D721Med (cell line): ENCODE measurements around the gene MAGOH.
"Not testable (repeated sequence)": the region's sequence is repeated elsewhere in the genome, so short reads cannot be mapped to it uniquely, and the experiment has no call there.

Experiments
- DNase-seq: peaks from one replicate; pipeline ENCODE4 v3.0.0; 2011; ENCODE audit warnings: low spot score; ENCODE audit not compliant: insufficient read length
- FAIRE-seq: peaks from 2 replicates; lab custom pipeline; 2011; peaks lifted over from hg19 to GRCh38; lab: Jason Lieb, UNC
- TF ChIP-seq, protein P1 (sequence below): IDR thresholded peaks from 2 replicates; pipeline ENCODE4 v1.5.1; 2012; ENCODE audit warnings: mild to moderate bottlenecking, control low read depth; ENCODE audit not compliant: insufficient read depth; ENCODE audit errors: missing control alignments

The MAGOH gene

DNA sequence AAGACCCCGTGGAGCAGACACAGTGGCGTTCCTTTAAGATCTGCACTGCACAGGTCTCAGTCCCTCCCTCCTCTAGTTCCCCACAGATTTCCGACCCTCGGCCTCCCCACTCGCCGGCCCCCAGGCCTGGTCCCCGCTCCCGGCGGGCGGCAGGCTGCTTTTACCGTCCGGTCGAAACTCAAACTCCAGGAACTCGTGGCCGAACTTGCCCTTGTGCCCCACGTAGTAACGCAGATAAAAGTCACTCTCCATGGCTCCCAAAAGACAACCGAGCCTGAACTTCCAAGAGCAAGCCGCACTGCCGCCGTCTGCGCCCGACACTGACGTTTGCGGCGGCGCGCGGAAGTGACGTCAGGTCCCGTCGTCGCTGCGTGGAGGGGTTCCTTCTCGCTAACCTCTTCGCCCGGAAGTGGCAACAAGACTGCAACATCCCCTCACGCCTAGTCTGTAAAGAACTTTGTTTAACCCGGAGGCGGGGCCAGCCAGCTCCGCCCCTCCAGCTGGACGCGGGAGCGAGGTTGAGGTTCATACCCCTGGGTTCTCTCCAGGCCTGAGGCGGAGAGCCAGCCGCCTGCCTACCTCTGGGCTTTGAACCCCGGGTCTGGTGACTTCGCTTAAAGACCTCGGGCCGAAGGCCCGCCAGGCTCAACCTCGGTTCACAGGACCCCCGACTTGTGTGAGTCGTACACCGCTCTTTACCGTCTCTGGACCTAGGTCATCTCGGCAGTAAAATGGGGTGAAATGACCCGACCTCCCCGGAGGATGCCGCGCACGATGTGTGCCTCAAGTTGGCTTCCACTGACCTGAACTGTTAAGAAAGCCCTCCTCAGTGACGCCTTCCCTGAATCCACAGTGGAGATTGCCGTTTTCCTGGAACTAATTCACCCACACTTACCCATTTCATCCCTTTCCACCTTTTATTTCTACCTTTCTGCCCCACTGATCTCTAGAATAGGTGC is at the start of gene MAGOH:
TSS of gene MAGOH (minus strand) at position 322 of the 959 bp plus-strand sequence. CDS start at position 252, 70 bp downstream.
- peak; percentile 63 for FAIRE-seq

DNA sequence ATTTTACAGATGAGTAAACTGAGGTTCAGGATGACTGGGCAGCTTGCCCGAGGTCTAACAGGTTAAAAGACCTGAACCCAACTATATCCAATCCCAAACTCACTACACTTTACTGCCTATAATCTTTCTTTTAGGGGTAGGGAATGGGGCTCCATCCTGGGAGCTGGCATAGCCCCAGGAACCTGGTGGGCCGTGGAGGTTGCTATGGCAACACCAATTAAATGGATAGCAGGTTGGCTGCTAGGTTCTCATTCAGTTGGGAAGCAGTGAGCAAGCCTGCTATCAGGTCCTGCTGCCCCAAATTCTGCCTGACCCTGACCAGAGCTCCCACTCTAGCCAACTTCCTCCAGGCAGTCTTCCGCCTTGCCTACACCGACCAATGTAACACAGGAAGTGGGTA is 48.6 kb upstream of the MAGOH start:
- FAIRE-seq: no peak
- DNase-seq: no peak
- TF ChIP-seq, protein P1, sequence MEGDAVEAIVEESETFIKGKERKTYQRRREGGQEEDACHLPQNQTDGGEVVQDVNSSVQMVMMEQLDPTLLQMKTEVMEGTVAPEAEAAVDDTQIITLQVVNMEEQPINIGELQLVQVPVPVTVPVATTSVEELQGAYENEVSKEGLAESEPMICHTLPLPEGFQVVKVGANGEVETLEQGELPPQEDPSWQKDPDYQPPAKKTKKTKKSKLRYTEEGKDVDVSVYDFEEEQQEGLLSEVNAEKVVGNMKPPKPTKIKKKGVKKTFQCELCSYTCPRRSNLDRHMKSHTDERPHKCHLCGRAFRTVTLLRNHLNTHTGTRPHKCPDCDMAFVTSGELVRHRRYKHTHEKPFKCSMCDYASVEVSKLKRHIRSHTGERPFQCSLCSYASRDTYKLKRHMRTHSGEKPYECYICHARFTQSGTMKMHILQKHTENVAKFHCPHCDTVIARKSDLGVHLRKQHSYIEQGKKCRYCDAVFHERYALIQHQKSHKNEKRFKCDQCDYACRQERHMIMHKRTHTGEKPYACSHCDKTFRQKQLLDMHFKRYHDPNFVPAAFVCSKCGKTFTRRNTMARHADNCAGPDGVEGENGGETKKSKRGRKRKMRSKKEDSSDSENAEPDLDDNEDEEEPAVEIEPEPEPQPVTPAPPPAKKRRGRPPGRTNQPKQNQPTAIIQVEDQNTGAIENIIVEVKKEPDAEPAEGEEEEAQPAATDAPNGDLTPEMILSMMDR: no peak

More for the DNA sequence above, at the start of gene MAGOH:
- DNase-seq: peak; percentile 93
- TF ChIP-seq, protein P1: no peak

DNA sequence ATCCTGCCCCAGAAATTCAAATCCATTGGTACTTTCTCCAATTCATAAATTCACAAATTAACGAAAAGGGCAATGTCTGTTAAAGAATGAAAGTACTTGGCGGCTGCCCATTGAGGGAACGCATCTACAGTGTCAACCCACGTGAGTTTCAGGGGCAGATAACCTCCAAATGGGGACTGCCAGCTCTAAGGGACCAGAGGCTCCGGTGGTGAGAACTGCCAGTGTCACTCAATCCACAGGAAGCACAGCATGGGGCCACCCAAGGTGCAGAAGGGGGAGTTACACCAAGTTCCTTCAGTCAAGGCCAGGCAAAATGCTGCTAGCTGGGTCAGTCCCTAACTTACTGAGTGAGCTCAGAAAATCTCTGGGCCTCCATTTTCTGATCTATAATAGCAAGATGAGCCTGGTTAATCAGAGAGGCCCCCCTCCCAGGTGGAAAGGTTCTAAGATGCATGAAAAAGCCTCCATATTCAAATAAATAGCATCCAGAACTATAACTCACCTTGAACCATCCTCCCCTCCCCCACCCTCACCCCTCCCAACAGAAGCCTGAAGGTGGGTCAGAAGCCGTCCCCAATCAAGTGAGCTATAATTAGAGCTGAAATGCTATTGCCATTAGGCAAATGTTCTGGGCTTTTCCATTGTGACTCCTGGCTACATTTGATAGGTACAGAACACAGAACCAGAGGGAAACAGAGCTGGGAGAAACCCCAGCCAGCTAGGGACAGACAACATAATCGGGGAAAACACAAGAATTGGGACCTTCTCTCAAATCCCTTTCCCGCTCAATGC is 47.8 kb upstream of the MAGOH start:
- TF ChIP-seq, protein P1: no peak
- FAIRE-seq (no peak), DNase-seq (no peak)

DNA sequence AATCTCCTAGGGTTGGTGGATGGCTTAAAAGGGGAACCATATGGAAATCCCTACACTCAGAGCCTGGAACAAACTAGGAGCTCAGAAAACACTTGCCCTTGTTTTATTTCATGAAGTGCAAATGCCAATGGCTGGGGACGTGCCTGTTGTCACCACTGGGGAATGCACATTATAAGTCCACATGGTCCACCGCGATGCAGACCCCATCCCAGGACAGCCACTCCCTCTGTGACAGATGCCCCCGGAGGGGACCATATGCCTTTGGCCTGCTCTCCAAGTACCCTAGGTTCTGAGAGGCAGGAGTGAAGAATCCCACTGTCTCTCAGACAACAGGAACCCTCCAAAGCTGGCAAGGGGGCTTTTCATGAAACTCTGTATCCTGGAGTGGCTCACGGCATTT is 47.2 kb upstream of the MAGOH start:
- FAIRE-seq (no peak), DNase-seq (no peak)
- TF ChIP-seq, protein P1: no peak

DNA sequence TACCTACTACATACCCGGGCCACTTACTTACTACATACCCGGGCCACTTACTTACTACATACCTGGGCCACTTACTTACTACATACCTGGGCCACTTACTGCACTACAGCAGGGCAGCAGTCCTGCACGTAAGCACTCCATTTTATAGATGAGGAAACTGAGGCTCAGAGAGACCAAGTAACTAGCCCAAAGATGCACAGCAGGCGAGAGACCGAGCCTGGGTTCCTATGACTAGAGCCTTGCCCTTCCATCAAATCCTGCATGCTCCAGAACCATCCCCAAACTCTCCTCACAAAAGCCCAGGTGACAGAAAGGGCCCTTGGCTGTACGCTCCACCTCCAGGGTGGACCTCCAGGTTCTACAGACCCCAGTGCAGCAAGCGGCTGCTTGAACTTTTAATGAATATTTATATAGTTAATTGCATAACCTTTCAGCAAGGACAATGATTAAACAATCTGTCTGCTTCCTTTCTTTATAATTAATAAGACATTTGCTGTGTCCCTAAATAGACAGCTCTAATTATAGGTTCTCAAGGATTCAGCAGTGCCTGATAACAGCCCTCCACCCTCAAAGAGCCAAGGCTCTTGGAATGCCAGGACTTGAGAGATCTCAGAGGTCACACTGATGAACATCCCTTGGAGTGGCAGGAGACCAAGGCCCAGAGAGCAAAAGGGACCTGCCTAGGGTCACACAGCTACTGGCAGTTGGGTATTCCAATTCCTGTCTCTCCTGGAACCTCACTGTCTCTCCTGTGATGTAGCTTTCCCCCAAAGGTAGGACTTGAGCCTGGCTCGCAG is 46.1 kb upstream of the MAGOH start:
- DNase-seq (no peak), FAIRE-seq (no peak)
- TF ChIP-seq, protein P1: no peak

DNA sequence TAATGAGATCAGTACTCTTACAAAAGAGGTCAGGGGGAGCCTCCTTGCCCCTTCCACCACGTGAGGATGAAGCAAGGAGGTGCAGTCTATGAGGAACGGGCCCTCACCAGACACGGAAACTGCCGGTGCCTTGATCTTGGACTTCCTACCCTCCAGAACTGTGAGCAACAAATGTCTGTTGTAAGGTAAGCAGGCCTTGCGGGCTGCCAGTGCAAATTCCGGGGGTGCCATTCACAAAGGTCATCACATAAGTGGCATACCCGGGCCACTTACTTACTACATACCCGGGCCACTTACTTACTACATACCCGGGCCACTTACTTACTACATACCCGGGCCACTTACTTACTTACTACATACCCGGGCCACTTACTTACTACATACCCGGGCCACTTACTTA is 44.8 kb upstream of the MAGOH start:
- not testable (repeated sequence) for FAIRE-seq, DNase-seq

DNA sequence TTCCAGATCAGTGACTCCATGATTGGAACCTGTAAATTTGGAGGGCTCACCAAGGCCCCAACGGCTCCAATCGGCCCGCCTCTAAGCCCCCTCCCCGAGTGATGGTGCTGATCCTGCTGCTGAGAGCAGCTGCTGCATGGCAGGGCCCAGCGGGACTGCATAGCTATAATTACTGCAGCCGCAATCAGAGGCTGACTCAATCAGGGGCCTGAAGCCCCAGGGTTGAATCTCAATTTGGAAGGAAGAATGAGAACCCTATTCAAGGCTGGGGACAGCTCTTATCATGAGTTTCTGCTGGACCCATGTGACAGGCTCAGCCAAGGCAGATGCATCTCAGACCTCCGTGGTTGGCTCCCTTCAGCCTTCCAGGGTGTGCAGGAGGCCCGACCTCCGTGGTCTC is 42.8 kb upstream of the MAGOH start:
- TF ChIP-seq, protein P1: no peak
- FAIRE-seq (no peak), DNase-seq (no peak)
